HCT116 (cell line): Measurements from ENCODE around the gene NKG7. TPM values are rescaled to one million over a fixed set of nuclear protein-coding genes. Genes with fewer than 3 reads are reported as not detected.
"Not testable (repeated sequence)": the region's sequence is repeated elsewhere in the genome, so short reads cannot be mapped to it uniquely, and the experiment has no call there.

Experiments used
- ATAC-seq: fragments of 200-7000 bp; cut with Tn5 transposase; 2 replicates; pipeline ENCODE4 v1.9.1; 2020; ENCODE audit warnings: mild to moderate bottlenecking, moderate library complexity
- BruUV-seq: library from RNA; stranded (reverse); fragments of 400-500 nt; replicated peaks from 2 replicates; lab custom pipeline; 2021; lab: Mats Ljungman, UMichigan
- CTCF ChIA-PET: fragments of 300-600 bp; sonication (Branson Sonifier 250); formaldehyde crosslinking; loops from one replicate; lab custom pipeline; 2021; ENCODE audit warnings: antibody characterized with exemption; lab: Charles Lee
- POLR2A ChIA-PET: fragments of 300-600, 350-600 bp; sonication (Branson Sonifier 250); formaldehyde crosslinking; loops from one replicate; lab custom pipeline; 2021; ENCODE audit warnings: antibody characterized with exemption; lab: Charles Lee
- RAD21 ChIA-PET, 2 experiments: fragments of 300-600 bp; sonication (Branson Sonifier 250); formaldehyde crosslinking; loops; one replicate each; lab custom pipeline; 2023; ENCODE audit warnings: low total read pairs in 2 of 2; ENCODE audit not compliant: uncharacterized antibody in 2 of 2, unreplicated experiment in 2 of 2, low non-redundant PET in 1 of 2; lab: Charles Lee
- DNase-seq: peaks from one replicate; pipeline ENCODE4 v3.0.0-alpha.2; 2010; ENCODE audit warnings: low read depth, low spot score
- H2AFZ ChIP-seq: fragments of 200-600 bp; shearing (Covaris generic), sonication (generic); 2 replicates; pipeline ENCODE4 v1.6.1; 2017; ENCODE audit warnings: low read depth, mixed run types, mixed read lengths, antibody characterized with exemption, low read length; ENCODE audit not compliant: poor library complexity, severe bottlenecking
- H3K27ac ChIP-seq: 2 replicates; pipeline ENCODE4 v1.5.1; 2012; ENCODE audit warnings: low read depth, low read length
- H3K27me3 ChIP-seq: fragments of 200-600 bp; sonication (generic); 2 replicates; pipeline ENCODE4 v1.6.1; 2016; ENCODE audit warnings: mixed run types, low read length, mixed read lengths; ENCODE audit not compliant: insufficient read depth
- H3K36me3 ChIP-seq, 2 experiments: fragments of 200-500 bp in 1 of 2; fragments of 200-600 bp in 1 of 2; sonication (Bioruptor generic) in 1 of 2; sonication (generic) in 1 of 2; 2 replicates each; pipeline versions ENCODE4 v1.5.1 to v1.6.1; 2014 to 2016; ENCODE audit warnings: low read length in 2 of 2, inconsistent platforms in 1 of 2, mixed read lengths in 1 of 2, mixed run types in 1 of 2; ENCODE audit not compliant: insufficient read depth in 2 of 2, control insufficient read depth in 1 of 2
- H3K4me1 ChIP-seq, 2 experiments: fragments of 200-600 bp in 1 of 2; sonication (generic) in 1 of 2; 2 replicates each; pipeline versions ENCODE4 v1.5.1 to v1.6.1; 2012 to 2017; ENCODE audit warnings: low read length in 2 of 2, inconsistent platforms in 1 of 2, mild to moderate bottlenecking in 1 of 2, mixed read lengths in 1 of 2, mixed run types in 1 of 2, moderate library complexity in 1 of 2; ENCODE audit not compliant: insufficient read depth in 2 of 2, control insufficient read depth in 1 of 2
- H3K4me2 ChIP-seq: fragments of 200-600 bp; sonication (generic); 2 replicates; pipeline ENCODE4 v1.6.1; 2017; ENCODE audit warnings: mixed run types, low read length, mixed read lengths
- H3K4me3 ChIP-seq, 2 experiments: fragments of 200-600 bp in 1 of 2; sonication (generic) in 1 of 2; replicated peaks in 1 of 2; 2 replicates each; pipeline ENCODE4 v1.5.1; 2011 to 2016; ENCODE audit warnings: low read length in 2 of 2, control low read depth in 1 of 2, low read depth in 1 of 2, mild to moderate bottlenecking in 1 of 2, mixed read lengths in 1 of 2, mixed run types in 1 of 2
- H3K79me2 ChIP-seq: fragments of 200-600 bp; sonication (generic); 2 replicates; pipeline ENCODE4 v1.6.1; 2017; ENCODE audit warnings: mild to moderate bottlenecking, mixed run types, low read length, moderate library complexity, mixed read lengths; ENCODE audit not compliant: insufficient read depth
- H3K9ac ChIP-seq: fragments of 200-600 bp; sonication (generic); 2 replicates; pipeline ENCODE4 v1.6.1; 2016; ENCODE audit warnings: low read length, mixed read lengths
- H3K9me2 ChIP-seq: fragments of 200-600 bp; sonication (generic), shearing (Covaris generic); 2 replicates; pipeline ENCODE4 v1.6.1; 2017; ENCODE audit warnings: mixed run types, mild to moderate bottlenecking, moderate library complexity; ENCODE audit not compliant: insufficient read depth
- H3K9me3 ChIP-seq, 2 experiments: fragments of 200-500 bp in 1 of 2; fragments of 200-600 bp in 1 of 2; sonication (Bioruptor generic) in 1 of 2; sonication (generic) in 1 of 2; 2 replicates each; pipeline ENCODE4 v1.6.1; 2014 to 2017; ENCODE audit warnings: low read length in 2 of 2, mixed read lengths in 2 of 2, inconsistent platforms in 1 of 2, low read depth in 1 of 2, mild to moderate bottlenecking in 1 of 2, mixed run types in 1 of 2, moderate library complexity in 1 of 2; ENCODE audit not compliant: control insufficient read depth in 1 of 2, insufficient read depth in 1 of 2
- H4K20me1 ChIP-seq: fragments of 200-600 bp; sonication (generic), shearing (Covaris generic); 2 replicates; pipeline ENCODE4 v1.6.1; 2017; ENCODE audit warnings: mixed run types, mild to moderate bottlenecking, moderate library complexity; ENCODE audit not compliant: insufficient read depth
- CBX3 ChIP-seq: IDR thresholded peaks from 2 replicates; pipeline ENCODE4 v1.6.1; 2012; ENCODE audit warnings: low read depth
- FOSL1 ChIP-seq: IDR thresholded peaks from 2 replicates; pipeline ENCODE4 v1.6.1; 2012; ENCODE audit warnings: low read depth
- POLR2A ChIP-seq: IDR thresholded peaks from 2 replicates; pipeline ENCODE4 v1.7.0; 2011; ENCODE audit warnings: borderline replicate concordance; ENCODE audit not compliant: insufficient read depth, insufficient read length; ENCODE audit errors: extremely low read depth
- RAD21 ChIP-seq: IDR thresholded peaks from 2 replicates; pipeline ENCODE4 v1.6.1; 2012; ENCODE audit warnings: low read depth, mild to moderate bottlenecking
- intact Hi-C: fragments of 100-400 bp; cut with micrococcal nuclease; formaldehyde crosslinking; loops from 2 replicates; pipeline ENCODE4 v1.10.0; 2022
- total RNA-seq: library from RNA; stranded (reverse); gene quantifications from one replicate; pipeline ENCODE4 v1.2.1, GENCODE V29; 2021; ENCODE audit not compliant: unreplicated experiment

Gene NKG7
- total RNA-seq, 1 experiment from 2014 or later = not detected

- Histone ChIP-seq H3K4me3 (no peak within 1 kb of the TSS), H3K4me2 (no peak within 1 kb of the TSS), H3K9ac (no peak within 1 kb of the TSS), H3K79me2 (no peaks in the 10 kb centered on the region), H3K9me3 (no peaks in the 10 kb centered on the region), H2AFZ (no peak within 1 kb of the TSS), H3K36me3 (no peaks in the 10 kb centered on the region), H3K4me1 (no peaks in the 10 kb centered on the region; a peak in 1 of 4 replicates), H3K27ac (no peak within 1 kb of the TSS), H4K20me1 (no peaks in the 10 kb centered on the region), H3K27me3 (no peaks in the 10 kb centered on the region), H3K9me2 (no peaks in the 10 kb centered on the region)
- POLR2A ChIA-PET = no interaction called here
- DNase-seq (no peak), ATAC-seq (no peak)
- RAD21 ChIA-PET = no interaction called here
- intact Hi-C loops = no loop called here
- TF ChIP-seq RAD21 = no peak
- no peak for TF ChIP-seq CBX3
- TF ChIP-seq POLR2A = no peak
- no peak for TF ChIP-seq FOSL1
- BruUV-seq = no TSS peak
- CTCF ChIA-PET = interaction anchor here (1.2 to 1.7 kb wide), 2 partner anchors 240 to 244 kb away, joined by 4 to 5 read pairs; no protein-coding TSS in a partner anchor
These were observed 44.8 kb upstream of the NKG7 start, which contains the start of gene SIGLEC10 for GRCh38 chr19:51417107-51417809. TSS of gene SIGLEC10 (minus strand) at chr19:51417642. CDS start at chr19:51417581, 61 bp downstream.

- H3K4me2 ChIP-seq, H3K4me3 ChIP-seq, H3K27ac ChIP-seq, POLR2A ChIA-PET, BruUV-seq, H4K20me1 ChIP-seq, H3K36me3 ChIP-seq, H3K9ac ChIP-seq, H3K9me2 ChIP-seq, RAD21 ChIA-PET, ATAC-seq, DNase-seq, H3K27me3 ChIP-seq, H2AFZ ChIP-seq, H3K4me1 ChIP-seq, H3K9me3 ChIP-seq, intact Hi-C loops, H3K79me2 ChIP-seq: not testable (repeated sequence)
- CTCF ChIA-PET = interaction anchor here (1.2 kb wide), 1 partner anchor 240 kb away, joined by 4 read pairs; no protein-coding TSS in a partner anchor
These were observed 44.0 kb upstream of the NKG7 start for GRCh38 chr19:51416422-51416821.
